HG02970 (cell line): ENCODE measurements around the gene ACACB.
"Not testable (repeated sequence)": the region's sequence is repeated elsewhere in the genome, so short reads cannot be mapped to it uniquely, and the experiment has no call there.

Source experiments
- ATAC-seq: cut with Tn5 transposase; IDR thresholded peaks from one replicate; pipeline ENCODE4 v1.9.1; 2021; ENCODE audit warnings: mild to moderate bottlenecking, moderate library complexity, moderate number of reproducible peaks; ENCODE audit not compliant: unreplicated experiment, low FRiP score

ACACB gene

DNA sequence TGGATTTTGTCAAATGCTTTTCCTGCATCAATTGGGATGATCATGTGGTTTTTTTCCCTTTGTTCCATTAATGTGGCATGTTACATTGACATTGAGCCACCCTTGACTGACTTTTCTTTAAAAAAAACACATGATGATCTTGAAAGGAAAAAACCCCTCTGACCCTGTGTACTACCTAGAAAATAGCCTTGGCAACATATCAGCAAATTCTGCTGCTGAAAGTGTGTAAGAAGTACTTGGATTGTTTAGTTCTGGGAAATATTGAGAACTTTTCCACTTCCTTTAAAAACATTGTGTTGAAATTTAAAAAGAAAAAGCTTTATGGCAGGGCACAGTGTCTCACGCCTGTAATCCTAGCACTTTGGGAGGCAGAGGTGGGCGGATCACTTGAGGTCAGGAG lies 20.7 kb downstream of the ACACB start:
- no peak for ATAC-seq

- ATAC-seq: no peak
These were observed 23.0 kb downstream of the ACACB start for GRCh38 chr12:109139360-109139759.

DNA sequence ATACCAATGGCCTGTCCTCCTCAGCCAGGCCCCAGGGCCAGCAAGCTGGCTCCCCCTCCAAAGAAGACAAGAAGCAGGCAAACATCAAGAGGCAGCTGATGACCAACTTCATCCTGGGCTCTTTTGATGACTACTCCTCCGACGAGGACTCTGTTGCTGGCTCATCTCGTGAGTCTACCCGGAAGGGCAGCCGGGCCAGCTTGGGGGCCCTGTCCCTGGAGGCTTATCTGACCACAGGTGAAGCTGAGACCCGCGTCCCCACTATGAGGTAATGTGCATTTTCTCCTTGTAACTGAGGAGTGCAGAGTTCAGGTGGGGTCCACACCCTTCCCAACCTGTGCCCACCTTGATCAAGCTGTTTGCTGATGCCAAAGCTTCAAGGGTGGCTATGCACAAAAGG lies 23.4 kb downstream of the ACACB start:
- ATAC-seq: no peak

- ATAC-seq: no peak
These were observed 24.2 kb downstream of the ACACB start for GRCh38 chr12:109140560-109140959.

DNA sequence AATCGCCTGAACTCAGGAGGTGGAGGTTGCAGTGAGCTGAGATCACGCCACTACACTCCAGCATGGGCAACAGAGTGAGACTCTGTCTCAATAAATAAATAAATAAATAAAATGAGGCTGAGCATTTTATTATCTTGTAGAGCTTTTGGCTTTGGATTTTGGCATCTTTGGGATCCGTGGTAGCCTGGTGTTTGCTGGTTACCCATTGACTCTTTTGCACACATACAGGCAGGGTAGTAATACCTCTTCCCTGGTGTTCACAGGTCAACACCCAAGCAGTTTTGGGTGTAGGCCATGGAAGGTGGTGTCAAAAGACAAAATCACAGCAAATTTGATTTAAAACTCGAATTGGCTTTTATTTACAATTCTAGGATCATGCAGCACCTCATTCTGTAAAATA lies 27.8 kb downstream of the ACACB start:
- ATAC-seq: no peak

GRCh38 chr12:109147126-109147525 lies 30.7 kb downstream of the ACACB start:
- ATAC-seq: not testable (repeated sequence)

DNA sequence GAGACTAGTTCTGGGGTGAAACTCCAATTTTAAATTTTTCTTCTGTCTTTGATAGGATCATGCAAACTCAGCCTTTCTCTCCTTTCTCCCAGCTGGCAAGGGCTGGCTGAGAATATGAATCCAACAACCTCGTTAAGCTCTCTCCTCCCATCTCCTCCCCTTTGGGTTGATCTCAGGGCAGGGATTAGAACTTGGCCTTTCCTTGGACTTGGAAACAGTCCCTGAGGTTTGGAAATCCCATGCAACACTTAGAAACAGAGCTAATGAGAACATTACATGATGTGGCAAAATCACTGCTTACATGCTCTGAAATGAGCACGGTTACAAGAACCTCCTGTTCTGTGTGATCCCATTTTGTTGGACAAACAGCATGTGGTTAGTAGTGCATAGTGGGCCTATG lies 31.6 kb downstream of the ACACB start:
- no peak for ATAC-seq

GRCh38 chr12:109150124-109150640 lies 33.8 kb downstream of the ACACB start:
- ATAC-seq: no peak

DNA sequence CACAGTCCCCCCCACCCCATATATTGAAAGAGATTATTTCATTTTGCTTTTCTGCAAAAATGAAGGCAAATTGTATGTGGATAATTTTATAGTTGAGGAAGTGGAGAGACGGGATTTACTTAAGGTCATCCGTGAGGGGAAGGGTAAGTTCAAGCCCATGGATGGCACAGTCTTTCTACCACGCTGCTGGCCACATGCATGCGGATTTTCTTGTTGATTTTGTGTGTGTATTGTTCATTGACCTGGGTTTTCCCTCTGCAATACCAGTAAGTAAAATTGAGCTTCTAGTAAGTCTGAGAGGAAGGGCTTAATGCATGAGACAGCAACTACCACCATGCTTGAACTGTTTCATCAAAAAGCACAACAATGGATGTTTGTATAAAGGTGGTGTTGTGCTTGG lies 35.1 kb downstream of the ACACB start:
- ATAC-seq: no peak

DNA sequence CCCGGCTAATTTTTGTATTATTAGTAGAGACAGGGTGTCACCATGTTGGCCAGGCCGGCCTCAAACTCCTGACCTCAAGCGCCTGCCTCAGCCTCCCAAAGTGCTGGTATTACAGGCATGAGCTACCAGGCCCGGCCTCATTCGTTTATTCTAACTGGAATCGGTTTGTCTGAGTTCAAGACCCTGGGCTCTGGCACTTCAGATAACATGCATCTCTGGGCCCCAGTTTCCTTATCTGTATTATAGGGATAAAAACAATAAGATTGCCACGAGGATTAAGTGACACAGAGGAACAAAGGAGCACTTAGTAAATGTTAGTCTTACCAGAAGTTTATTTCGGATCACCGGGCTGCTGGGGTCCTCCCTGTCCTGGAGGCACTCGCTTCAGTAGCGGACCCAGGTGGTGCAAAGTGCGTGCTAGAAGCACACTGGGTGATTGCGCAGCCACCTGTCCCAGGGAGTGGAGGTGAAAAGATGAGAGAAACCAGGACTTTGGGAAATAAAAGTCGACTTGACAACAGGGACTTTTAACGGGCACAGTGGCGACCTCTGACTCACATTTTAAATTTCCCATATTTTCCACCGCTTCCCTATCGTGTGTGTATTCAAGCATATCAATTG lies 37.5 kb downstream of the ACACB start:
- no peak for ATAC-seq

- ATAC-seq: peak; percentile 88
These were observed 38.4 kb downstream of the ACACB start for GRCh38 chr12:109154451-109155438.

DNA sequence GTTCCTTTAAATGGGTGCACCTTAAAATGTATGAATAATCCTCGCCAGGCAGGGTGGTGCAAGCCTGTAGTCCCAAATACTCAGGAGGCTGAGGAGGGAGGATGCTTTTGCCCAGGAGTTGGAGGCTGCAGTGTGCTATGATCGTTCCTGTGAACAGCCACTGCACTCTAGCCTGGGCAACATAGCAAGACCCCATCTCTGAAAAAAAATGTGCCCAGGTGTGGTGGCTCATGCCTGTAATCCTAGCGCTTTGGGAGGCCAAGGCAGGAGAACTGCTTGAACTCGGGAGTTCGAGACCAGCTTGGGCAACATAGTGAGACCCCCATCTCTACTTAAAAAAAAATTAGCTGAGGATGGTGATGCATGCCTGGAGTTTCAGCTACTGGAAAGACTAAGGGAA lies 39.6 kb downstream of the ACACB start:
- ATAC-seq: no peak

- no peak for ATAC-seq
These were observed 40.2 kb downstream of the ACACB start for GRCh38 chr12:109156586-109156985.

GRCh38 chr12:109157986-109158385 lies 41.6 kb downstream of the ACACB start:
- no peak for ATAC-seq

- no peak for ATAC-seq
These were observed 44.0 kb downstream of the ACACB start for GRCh38 chr12:109160433-109160832.

GRCh38 chr12:109160873-109161272 lies 44.5 kb downstream of the ACACB start:
- ATAC-seq: no peak

GRCh38 chr12:109162551-109162950 lies 46.2 kb downstream of the ACACB start:
- ATAC-seq: no peak

- no peak for ATAC-seq
These were observed 46.8 kb downstream of the ACACB start for GRCh38 chr12:109163167-109163566.

DNA sequence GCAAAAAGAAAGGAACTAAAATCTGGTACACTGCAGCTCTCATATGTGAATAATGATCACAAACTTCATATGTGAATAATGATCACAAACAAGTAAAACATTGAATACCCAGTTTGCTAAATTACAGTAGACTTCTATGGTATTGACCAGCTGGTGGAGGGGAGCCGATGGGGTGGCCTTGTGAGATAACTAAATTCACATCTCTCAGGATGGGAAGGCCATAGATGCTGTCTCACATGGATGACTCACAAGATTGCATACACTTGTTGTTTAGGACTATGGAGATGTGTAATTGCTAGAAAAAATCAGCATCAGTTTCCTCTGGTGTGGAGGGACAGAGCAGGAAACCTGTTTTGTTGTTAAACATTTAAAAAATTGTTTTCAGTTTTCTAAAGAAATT lies 49.2 kb downstream of the ACACB start:
- ATAC-seq: no peak

DNA sequence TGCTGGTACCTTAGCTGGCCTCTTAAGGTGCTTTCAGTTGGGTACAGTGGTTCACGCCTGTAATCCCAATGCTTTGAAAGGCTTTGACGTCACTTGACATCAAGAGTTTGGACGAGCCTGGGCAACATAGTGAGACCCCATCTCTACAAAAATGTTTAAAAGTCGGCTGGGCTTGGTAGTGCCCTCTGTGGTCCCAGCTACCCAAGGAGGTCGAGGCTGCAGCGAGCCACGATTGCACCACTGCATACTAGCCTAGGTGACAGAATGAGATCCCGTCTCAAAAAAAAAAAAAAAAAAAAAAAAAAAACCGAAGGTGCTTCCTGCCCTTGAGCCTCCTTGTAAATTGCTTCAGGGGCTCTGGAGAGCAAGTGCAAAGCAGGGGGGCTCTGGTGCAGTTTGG lies 50.0 kb downstream of the ACACB start:
- no peak for ATAC-seq

DNA sequence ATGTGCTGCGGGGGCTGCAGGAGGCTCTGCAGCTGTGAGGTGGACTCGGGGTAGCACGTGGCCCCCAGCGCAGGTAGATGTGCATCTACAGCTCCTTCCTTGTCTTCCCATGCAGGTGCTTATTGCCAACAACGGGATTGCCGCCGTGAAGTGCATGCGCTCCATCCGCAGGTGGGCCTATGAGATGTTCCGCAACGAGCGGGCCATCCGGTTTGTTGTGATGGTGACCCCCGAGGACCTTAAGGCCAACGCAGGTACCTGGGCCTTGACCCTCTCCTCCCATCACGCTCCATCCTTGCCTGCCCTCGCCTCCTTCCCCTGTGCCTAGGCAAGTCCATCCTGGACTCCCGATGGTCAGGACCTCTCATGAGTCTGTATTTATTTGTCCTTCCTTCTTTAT lies 51.4 kb downstream of the ACACB start:
- no peak for ATAC-seq

- no peak for ATAC-seq
These were observed 52.9 kb downstream of the ACACB start for GRCh38 chr12:109169262-109169661.
